NCI-H2196 treated with DMSO at 0.1 percent for 48 hours (cell line): Measurements from ENCODE around the gene PXMP4.
"Not testable (repeated sequence)": the region's sequence is repeated elsewhere in the genome, so short reads cannot be mapped to it uniquely, and the experiment has no call there.

Experiments
- DNase-seq: peaks from one replicate; lab custom pipeline; 2025; ENCODE audit not compliant: unreplicated experiment; lab: John Stamatoyannopoulos, UW

PXMP4 gene

DNA sequence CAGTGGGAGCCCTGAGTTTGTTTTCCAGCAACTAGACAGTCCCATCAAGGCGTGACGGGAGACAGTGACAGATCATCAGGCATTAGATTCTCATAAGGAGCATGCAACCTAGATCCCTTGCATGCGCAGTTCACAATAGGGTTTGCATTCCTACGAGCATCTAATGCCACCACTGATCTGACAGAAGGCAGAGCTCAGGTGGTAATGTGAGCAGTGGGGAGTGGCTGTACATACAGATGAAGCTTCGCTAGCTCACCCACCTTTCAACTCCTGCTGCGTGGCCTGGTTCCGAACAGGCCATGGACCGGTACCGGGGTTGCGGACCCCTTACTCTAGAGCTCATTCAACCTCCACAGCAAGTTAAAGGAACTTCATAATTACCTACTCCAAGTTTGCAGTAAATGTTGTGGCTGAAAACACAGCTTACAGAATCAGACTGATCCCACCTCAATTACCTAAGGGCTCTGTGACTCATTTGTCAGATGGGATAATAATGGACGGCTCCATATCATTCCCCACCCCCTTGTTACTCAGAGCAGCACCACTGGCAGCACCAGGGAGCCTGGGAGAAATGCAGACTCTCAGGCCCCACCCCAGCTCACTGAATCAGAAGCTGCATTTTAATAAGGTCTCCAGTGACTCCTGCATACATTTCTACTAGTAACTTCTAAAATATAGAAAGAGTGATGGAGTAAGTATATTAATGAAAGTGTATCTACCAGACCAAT, 15.7 kb downstream of the PXMP4 start:
- no peak for DNase-seq

DNA sequence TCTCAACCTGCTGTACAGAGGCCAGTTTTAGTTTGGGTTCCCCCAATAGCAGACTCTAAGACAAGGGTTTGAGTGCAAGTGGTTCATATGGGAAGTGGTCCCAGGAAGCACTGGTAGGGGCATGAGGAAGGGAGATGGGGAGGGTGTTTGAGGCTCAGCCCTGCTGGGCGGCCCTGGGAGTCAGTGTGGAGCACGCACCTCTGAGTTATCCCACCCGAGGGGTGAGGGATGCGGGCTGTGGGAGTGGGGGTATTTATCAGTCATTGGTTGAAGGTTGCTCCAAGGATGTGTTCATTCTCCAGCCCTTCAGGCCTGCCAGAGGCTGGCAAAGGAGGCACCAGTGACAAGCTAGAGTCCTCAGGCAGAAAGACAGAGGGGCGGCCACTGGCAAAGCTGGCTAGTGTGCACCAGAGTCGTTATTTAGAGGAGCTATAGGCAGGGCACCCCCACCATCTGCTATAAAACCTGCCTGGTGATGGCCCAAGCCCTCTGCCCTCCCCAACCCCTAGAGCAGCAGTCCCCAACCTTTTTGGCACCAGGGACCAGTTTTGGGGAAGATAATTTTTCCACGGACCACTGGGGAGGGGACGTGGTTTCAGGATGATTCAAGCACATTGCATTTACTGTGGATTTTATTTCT, 16.5 kb downstream of the PXMP4 start:
- no peak for DNase-seq

DNA sequence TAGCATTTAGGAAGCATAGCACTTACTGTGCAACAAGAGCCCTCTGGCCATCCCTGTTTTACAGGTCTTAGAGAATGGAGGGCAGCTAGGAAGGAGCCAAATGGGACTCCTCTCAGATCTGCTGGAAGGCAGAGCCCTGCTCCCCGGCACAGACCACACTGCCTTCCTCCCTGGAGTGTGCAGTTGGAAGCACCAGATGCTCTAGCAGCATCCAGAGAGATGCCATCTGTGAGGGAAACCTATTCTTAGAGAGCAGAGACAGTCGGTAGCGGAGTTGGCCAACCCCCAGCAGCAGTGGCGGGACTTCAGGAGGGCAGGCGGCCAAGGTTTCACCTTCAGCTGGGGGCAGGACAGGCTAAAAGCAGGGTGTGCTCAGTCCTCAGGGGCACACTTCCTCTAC, 17.2 kb downstream of the PXMP4 start:
- peak; percentile 32 for DNase-seq

DNA sequence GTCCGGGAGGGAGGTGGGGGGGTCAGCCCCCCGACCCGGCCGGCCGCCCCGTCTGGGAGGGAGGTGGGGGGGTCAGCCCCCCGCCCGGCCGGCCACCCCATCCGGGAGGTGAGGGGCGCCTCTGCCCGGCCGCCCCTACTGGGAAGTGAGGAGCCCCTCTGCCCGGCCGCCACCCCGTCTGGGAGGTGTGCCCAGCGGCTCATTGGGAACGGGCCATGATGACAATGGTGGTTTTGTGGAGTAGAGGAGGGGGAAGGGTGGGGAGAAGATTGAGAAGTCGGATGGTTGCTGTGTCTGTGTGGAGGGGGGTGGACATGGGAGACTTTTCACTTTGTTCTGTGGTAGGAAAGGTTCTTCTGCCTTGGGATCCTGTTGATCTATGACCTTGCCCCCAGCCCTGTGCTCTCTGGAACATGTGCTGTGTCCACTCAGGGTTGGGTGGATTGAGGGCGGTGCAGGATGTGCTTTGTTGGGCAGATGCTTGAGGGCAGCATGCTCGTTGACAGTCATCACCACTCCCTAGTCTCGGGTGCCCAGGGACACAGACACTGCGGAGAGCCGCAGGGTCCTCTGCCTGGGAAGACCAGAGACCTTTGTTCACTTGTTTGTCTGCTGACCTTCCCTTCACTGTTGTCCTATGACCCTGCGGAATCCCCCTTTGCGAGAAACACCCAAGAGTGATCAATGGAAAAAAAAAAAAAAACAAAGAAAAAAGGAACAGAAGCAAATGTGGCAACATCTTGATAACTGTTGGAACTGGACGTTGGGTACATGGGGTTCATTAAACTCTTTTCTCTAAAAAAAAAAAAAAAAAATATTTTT, 18.3 kb downstream of the PXMP4 start:
- no peak for DNase-seq

DNA sequence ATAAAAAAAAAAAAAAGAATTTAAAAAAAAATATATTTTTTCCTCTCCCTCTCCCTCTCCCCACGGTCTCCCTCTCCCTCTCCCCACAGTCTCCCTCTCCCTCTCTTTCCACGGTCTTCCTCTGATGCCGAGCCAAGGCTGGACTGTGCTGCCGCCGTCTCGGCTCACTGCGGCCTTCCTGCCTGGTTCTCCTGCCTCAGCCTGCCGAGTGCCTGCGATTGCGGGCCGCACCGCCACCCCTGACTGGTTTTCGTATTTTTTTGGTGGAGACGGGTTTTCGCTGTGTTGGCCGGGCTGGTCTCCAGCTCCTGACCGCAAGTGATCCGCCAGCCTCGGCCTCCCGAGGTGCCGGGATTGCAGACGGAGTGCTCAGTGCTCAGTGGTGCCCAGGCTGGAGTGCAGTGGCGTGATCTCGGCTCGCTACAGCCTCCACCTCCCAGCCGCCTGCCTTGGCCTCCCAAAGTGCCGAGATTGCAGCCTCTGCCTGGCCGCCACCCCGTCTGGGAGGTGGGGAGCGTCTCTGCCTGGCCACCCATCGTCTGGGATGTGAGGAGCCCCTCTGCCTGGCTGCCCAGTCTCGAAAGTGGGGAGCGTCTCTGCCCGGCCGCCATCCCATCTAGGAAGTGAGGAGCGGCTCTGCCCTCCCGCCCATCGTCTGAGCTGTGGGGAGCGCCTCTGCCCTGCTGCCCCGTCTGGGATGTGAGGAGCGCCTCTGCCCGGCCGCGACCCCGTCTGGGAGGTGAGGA, 19.2 kb downstream of the PXMP4 start:
- DNase-seq: not testable (repeated sequence)

DNA sequence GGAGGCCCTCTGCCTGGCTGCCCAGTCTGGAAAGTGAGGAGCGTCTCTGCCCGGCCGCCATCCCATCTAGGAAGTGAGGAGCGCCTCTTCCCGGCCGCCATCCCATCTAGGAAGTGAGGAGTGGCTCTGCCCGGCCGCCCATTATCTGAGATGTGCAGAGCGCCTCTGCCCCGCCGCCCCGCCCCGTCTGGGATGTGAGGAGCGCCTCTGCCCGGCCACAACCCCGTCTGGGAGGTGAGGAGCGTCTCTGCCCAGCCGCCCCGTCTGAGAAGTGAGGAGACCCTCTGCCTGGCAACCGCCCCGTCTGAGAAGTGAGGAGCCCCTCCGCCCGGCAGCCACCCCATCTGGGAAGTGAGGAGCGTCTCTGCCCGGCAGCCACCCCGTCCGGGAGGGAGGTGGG, 21.1 kb downstream of the PXMP4 start:
- not testable (repeated sequence) for DNase-seq

DNA sequence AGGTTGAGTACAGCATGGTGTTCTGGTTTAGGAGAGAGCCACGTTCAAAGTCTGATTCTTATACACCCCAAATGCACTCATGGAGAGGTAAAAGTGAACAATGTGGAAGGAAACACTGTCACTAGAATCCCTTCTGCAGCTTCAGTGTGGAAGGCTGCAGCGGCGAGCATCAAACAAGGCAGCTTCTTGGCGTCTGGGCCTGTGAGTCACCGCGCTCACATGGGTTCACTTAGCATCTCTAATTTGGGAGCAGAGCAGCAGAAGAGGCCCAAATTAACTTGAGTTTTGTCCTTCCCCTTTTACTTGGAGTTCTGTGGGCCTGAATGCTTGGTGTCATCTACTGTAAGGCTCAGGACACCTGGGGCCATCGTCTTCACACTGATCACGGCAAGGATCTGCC, 23.0 kb downstream of the PXMP4 start:
- no peak for DNase-seq

DNA sequence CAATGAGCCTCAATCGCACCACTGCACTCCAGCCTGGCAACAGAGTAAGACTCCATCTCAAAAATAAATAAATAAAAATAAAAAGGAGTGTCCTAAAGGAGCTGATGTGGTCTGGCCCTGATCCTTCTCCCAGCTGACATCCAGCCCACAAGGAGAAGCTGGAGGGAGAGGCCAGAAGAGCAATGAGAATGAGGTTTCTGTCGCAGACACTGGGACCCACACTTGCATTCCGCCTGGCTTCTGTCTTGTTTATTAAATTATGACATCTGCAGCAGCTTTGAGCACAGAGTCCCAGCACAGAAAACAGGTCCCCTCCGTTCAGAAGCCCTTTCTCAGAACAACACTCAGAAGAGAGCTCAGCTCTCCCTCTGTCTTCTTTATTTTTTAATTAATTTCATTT, 23.7 kb downstream of the PXMP4 start:
- DNase-seq: no peak

DNA sequence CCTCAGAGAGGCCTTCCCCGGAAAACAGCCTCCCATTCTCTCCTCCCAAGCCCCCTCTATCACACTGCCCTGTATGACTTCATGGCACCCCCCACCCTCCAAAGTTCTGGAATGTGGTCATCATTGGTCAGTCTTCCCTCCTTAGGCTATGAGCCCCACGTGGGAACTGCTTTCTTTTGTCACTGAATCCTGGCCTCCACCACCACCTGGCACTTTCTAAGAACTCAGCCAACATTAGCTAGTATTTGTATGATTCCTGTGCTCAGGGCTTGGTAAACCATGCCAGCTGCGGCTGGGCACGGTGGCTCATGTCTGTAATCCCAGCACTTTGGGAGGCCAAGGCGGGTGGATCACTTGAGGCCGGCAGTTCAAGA, 25.5 kb downstream of the PXMP4 start:
- DNase-seq: no peak

DNA sequence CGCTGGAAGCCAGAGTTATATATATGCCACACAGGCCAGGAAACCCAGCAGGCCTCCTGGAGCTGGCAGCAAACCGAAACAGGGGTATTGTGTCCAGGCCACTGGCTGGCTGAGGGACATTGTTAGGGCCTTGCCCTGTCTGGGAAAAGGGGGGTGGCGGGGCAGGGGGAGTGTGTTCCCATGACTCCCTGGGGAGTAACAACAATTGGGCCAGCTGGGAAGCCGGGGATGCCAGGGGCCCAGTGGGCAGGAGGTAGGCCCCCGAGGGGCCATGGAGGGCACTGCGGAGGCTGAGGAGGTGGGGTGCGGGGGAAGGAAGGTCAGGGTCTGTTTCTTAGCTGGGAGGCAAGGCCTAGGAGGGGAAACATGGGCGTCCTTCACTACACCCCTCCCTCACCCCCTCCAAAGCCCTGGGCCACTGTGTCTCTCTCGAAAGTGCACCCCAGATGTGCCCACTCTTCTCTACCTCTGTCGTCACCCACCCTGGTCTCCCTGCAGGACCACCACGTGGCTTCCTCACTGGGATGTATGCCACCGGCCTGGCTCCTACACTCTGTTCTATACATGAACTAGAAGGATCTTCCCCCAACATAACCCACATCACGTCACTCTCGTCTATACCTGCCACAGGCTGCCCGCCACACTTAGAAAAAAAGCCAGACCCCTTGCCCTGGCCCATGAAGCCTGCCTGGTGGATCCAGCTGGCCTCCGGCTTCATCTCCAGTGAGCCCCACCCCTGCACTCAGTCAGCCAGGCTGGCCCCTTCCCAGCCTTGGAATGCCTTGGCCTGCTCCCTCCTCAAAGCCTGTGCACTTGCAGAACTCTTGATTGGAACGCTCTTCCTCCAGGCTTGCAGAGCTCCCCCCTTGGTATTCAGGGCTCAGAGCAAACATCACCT, 26.1 kb downstream of the PXMP4 start:
- no peak for DNase-seq

DNA sequence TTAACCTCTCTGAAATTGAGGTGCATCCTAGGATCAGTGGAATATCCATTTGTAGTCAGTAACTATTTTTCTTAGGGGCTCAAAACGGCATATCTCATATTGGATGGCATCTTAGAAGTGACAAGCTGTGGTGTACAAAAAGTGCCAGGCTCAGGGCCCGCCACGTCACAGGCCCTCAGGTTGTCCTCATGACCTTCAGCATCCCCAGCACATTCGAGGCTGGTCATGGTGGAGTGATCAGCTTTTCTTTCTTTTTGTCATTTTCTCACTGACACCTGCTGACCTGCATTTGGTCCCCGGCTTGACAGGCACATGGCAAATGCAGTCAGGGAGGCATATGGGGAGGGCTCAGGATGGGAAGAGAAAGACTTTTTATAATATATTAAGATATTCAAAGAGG, 26.8 kb downstream of the PXMP4 start:
- no peak for DNase-seq

DNA sequence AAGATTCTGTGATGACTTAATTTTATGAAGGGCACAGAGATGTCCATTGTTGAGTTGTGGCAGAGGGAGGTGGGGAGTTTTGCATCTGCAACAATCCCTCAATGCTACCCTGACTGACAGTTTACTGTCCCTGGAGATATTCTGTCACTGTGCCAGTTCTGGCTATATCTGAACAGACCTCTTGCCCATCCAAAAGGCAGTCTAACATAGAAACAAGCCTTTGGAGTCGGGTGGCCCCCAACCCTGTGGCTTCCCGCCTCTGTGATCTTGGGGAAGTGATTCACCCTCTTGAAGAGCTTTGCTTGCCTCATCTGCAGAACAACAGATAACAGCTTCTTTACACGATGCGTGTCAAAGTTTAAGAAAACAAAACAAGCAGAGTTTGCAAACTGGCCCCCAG, 30.1 kb downstream of the PXMP4 start:
- no peak for DNase-seq

DNA sequence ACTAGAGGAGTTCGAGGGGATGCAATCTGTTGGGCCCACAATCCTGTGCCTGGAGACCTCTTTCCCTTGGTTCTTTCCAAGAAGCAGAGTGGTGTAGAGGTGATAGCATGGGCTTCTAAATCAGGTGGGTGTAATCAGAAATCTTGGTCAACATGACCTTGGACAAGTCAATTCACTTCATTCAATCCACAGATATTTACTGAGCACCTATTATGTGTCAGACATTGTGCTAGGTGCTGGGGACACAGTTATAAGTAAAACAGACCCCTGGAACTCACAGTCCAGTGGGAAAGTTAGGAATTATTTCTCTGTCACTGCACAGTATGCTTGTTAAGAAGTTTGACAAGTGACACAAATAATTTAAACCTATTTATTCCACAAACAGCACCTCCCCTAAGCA, 30.6 kb downstream of the PXMP4 start:
- DNase-seq: no peak

DNA sequence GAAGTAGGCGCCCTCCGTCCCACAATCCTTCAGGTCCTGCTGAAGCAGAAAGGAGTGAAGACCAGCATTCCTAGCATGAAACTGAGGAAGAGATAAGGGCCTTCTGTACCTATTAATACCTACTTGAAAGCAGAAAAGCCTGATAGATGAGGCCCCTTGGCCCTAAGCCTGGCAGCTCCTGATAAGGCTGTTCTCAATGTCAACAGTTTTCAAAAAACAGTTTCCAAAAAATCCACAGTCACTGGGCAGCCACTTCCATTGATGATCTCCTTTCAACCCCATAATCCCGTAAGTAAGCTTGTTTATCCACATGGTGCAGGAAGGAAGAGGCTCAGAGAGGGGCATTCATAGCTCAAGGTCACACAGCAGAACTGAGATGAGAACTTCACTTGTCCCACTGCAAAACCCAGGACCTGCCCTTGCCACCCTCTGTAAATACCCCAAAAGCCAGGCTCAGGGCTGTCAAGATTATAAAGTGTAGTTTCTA, 31.1 kb downstream of the PXMP4 start:
- no peak for DNase-seq

DNA sequence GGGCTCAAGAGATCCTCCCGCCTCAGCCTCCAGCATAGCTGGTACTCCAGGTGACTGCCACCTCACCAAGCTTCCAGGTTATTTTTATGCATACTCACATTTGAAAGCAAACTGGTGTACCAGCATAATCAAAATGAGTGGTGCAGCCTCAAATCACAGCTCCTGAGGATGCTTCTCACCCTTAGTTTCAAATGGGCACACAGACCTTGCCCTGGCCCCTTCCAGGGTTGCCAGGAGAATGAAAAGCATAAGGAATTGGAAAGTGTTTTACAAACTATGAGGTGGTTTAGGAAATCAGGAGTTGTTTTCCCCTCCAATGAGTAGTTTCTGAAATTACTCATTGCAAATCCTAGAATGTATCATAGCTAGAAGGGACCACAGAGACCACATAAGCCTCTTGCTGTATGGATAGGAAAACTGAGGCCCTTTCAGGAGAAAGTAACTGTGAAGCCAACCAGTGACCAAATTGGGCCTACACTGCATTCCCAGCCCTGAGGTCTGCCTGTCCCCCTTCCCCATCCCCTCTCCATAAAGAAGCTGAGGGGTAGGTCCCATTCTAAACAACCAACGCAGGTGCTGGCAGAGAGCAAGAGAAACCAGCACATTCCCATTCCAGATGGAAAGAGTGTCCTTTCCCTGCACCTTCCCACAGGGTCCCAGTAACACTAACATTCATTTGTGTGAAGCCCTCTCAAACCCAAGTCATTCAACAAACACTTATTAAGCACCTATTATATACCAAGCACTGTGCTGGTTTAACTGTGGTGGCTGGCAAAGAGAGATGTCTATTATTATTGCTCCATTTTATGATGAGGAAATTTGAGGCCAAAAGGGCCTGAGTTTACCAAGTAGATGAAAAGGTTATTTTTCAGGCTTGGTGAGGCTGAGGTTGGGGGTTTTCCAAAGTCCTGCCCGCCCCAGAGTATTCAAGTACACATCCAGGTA, 31.8 kb downstream of the PXMP4 start:
- DNase-seq: no peak

DNA sequence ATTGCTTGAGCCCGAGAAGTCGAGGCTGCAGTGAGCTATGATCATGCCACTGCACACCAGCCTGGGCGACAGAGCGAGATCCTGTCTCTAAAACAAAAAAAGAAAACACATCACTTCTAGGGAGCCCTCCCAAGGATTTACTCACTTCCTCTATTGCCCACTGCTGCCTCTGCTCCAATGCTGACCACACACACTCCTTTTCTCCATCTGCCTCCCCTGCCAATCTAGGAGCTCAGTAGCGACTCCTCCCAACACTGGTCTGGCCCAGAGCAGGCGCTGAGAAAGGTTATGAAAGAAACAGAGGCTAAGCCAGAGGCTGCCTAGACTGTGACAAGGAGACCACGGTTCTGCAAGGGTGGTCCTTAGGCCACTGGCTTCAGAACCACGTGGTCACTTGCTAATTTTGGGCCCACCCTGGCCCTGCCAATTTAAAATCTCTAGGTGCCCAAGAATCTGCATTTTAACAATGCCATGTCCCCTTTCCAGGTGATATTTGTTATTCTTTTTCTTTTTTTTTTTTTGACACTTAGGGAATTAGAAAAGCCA, 32.7 kb downstream of the PXMP4 start:
- no peak for DNase-seq

DNA sequence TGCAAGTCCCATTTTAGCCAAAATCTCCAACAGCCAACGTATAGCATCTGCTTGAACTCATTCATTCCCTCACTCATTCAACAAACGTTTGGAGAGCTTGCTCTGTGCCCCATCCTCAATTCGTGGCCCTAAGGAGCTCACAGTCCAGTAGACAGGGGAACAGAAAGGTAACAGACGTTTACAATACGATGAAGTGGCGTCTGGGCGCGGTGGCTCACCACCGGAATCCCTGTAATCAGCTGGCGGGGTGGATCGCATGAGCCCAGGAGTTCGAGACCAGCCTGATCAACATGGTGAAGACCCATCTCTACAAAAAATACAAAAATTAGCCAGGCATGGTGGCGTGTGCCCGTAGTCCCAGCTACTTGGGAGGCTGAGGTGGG, 33.1 kb downstream of the PXMP4 start:
- DNase-seq: no peak

DNA sequence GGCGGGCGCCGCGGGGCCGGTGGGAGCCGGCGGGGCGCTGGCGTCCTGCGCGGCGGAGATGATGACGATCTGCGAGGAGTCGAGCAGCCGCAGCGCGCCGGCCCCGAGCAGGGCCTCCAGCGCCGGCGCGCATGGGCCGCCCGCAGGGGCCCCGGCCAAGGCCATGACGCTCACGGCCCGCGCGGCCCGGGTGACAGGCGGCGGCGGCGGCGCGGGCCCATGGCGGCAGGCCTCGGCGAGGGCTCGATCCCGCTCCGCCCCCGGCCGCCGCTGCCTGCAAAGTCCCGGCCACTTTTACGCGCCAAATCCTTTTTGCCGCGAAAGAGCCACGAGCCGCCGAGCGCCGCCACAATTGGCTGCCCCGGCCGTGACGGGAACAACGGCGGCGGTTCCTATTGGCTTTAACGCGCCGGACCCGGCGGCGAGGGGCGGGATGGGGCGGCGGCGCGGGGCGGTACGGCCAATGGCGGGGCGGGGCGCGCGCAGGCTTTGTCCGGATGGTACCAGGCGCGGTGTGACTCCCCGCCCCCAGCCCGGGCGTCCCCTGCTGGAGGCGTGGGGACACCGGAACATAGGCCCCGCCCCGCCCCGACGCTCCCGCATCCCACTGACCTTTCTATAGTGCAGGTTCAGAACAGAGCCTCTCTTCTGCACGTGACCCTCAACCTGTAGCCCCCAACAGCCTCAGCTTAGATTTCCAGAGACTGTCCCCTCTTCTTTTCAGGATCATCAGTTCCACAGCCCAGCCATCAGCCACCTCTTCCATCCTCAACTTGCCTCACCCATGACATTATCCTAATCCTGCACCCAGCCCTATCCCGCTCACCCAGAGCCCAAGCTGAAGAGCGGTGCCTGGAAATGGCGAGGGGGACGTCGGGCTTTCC, 33.8 kb downstream of the PXMP4 start, which contains the start of gene E2F1:
Gene E2F1, minus strand, starts transcription at position 286 of the 884 bp plus-strand sequence. Its CDS starts 121 bp downstream, at position 165.
- DNase-seq: peak; percentile 95
